Left lung (tissue), 10 donors: ENCODE data around the gene COX19. TPM values are rescaled to one million over a fixed set of nuclear protein-coding genes. Genes with fewer than 3 reads are reported as not detected.
"Not testable (repeated sequence)": the region's sequence is repeated elsewhere in the genome, so short reads cannot be mapped to it uniquely, and the experiment has no call there.

Source experiments
- ATAC-seq: fragments of 200-7000 bp; cut with Tn5 transposase; one replicate; pipeline ENCODE4 v1.9.1; 2020; ENCODE audit warnings: moderate library complexity
- DNase-seq, 4 donors: peaks; one replicate each; pipeline ENCODE4 v3.0.0-alpha.2; 2013 to 2020
- H3K27ac ChIP-seq, 2 donors: fragments of 200-600 bp; sonication (generic) in 1 of 2; one replicate each; pipeline versions ENCODE4 v1.5.0 to v1.8.0; 2020 to 2021
- H3K27me3 ChIP-seq, 2 donors: fragments of 200-600 bp; sonication (generic) in 1 of 2; one replicate each; pipeline versions ENCODE4 v1.5.0 to v1.8.0; 2020 to 2021
- H3K36me3 ChIP-seq, 2 donors: fragments of 200-600 bp; sonication (generic) in 1 of 2; one replicate each; pipeline versions ENCODE4 v1.5.0 to v1.8.0; 2020 to 2021
- H3K4me1 ChIP-seq, 2 donors: fragments of 200-600 bp; one replicate each; pipeline ENCODE4 v1.8.0; 2021
- H3K4me3 ChIP-seq, 2 donors: fragments of 200-600 bp; sonication (generic) in 1 of 2; one replicate each; pipeline versions ENCODE4 v1.5.0 to v1.8.0; 2020 to 2021; ENCODE audit warnings: mild to moderate bottlenecking in 1 of 2
- H3K9me3 ChIP-seq, 2 donors: fragments of 200-600 bp; sonication (generic) in 1 of 2; one replicate each; pipeline versions ENCODE4 v1.5.0 to v1.8.0; 2020 to 2021
- intact Hi-C, 2 donors: fragments of 100-400 bp; cut with DNase I; formaldehyde crosslinking; loops; one replicate each; pipeline versions ENCODE4 v1.11.2 to v1.14.2; 2022
- polyA plus RNA-seq, 6 donors: library from polyadenylated mRNA; unstranded; fragments of 120-200 nt; gene quantifications; one replicate each; pipeline ENCODE4 v1.2.1, GENCODE V29; 2013; ENCODE audit not compliant: insufficient read length in 6 of 6
- total RNA-seq, 2 donors: library from RNA; stranded (reverse); fragmentation: NEBNext Ultra II Directional; extraction: Animal tissue kit (Norgen Biotek cat#: 25700); gene quantifications; one replicate each; pipeline ENCODE4 v1.2.1, GENCODE V29; 2021
- TF ChIP-seq, protein P1 (sequence below), 2 donors: fragments of 200-600 bp; sonication (generic) in 1 of 2; IDR thresholded peaks; one replicate each; pipeline versions ENCODE4 v1.5.0 to v1.8.0; 2021; ENCODE audit warnings: antibody characterized with exemption in 2 of 2
- donor health status: DM: no; HTN: yes; CAD: no.
- donor health status: DM: no; HTN: no; CAD: no.

Gene COX19
- total and polyA plus RNA-seq, 8 donors: 9.1 to 18.1 (median 16.4) TPM

DNA sequence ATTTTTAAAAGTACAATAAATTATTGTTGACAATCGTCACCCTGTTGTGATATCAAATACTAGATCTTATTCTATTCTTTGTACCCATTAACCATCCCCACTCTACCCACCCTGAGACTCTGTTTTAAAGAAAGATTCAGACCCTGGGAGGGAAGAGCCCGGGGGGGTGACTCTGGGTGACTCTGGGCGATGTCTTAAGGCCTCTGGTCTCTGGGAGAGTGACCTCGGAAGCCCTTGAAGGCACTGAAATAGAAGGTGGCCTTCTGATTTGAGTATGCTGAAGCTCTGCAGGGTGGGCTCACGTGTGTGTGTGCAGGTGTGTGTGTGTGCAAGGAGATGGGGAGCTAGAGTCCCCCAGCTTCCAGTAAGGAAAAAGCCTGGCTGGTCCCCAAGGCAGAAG, 30.6 kb downstream of the COX19 start:
- ATAC-seq (no peak), DNase-seq (no peak)
- H3K36me3 ChIP-seq: no peaks in the 10 kb centered on the region
- no peak overlapping the region for H3K27ac ChIP-seq
- H3K4me3 ChIP-seq: peak overlapping the region; percentile 1 to 40
- no peaks in the 10 kb centered on the region for H3K9me3 ChIP-seq
- intact Hi-C loops: no loop called here
- TF ChIP-seq, protein P1, sequence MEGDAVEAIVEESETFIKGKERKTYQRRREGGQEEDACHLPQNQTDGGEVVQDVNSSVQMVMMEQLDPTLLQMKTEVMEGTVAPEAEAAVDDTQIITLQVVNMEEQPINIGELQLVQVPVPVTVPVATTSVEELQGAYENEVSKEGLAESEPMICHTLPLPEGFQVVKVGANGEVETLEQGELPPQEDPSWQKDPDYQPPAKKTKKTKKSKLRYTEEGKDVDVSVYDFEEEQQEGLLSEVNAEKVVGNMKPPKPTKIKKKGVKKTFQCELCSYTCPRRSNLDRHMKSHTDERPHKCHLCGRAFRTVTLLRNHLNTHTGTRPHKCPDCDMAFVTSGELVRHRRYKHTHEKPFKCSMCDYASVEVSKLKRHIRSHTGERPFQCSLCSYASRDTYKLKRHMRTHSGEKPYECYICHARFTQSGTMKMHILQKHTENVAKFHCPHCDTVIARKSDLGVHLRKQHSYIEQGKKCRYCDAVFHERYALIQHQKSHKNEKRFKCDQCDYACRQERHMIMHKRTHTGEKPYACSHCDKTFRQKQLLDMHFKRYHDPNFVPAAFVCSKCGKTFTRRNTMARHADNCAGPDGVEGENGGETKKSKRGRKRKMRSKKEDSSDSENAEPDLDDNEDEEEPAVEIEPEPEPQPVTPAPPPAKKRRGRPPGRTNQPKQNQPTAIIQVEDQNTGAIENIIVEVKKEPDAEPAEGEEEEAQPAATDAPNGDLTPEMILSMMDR (IDR thresholded peaks at IDR 0.05): no peak
- peaks cover 0 to 17% of the 10 kb centered on the region in 2 donors for H3K4me1 ChIP-seq
- H3K27me3 ChIP-seq: peaks cover 0 to 7% of the 10 kb centered on the region in 2 donors

DNA sequence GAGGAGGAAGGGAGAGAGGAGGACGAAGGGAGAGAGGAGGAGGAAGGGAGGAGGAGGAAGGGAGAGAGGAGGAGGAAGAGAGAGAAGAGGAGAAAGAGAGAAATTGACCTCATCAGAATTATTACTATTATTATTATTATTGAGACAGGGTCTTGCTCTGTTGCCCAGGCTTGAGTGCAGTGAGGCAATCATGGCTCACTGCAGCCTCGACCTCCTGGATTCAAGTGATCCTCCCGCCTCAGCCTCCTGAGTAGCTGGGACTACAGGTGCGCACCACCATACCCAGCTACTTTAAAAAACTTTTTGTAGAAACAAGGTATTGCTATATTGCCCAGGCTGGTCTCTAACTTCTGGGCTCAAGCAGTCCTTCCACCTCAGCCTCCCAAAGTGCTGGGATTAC, 31.6 kb downstream of the COX19 start:
- intact Hi-C loops: not testable (repeated sequence)

DNA sequence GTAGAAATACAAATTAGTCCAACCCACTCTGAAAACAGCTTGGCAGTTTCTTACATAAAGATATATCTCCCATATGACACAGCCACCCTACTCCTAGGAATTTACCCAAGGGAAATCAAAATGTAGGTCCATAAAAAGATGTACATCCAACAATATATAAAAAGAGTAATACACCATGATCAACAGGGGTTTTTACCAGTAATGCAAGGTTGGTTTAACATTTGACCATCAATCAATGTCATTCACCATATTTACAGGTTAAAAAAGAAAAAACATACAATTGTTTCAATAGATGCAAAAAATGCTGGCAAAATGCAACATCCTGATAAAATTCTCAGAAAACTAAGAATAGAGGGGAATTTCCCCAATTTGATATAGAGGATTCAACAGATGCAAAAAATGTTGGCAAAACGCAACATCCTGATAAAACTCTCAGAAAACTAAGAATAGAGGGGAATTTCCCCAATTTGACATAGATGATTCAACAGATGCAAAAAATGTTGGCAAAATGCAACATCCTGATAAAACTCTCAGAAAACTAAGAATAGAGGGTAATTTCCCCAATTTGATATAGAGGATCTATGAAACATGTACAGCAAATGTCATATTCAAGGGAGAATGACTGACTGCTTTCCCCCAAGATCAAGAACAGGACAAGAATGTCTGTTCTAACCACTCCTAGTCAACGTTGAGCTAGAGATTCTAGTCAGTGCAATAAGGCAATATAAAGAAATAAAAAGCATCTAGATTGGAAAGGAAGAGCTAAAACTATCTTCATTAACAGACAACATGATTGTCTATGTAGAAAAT, 34.5 kb downstream of the COX19 start:
- Histone ChIP-seq H3K9me3 (no peaks in the 10 kb centered on the region), H3K27ac (no peak overlapping the region), H3K4me1 (peaks cover 0 to 11% of the 10 kb centered on the region in 2 donors), H3K27me3 (no peaks in the 10 kb centered on the region), H3K4me3 (no peak overlapping the region), H3K36me3 (no peaks in the 10 kb centered on the region)
- TF ChIP-seq, protein P1 (IDR thresholded peaks at IDR 0.05): no peak
- no peak for ATAC-seq
- intact Hi-C loops: no loop called here
- DNase-seq: no peak

More for the DNA sequence above, 31.6 kb downstream of the COX19 start:
- not testable (repeated sequence) for H3K27ac ChIP-seq, H3K27me3 ChIP-seq, H3K9me3 ChIP-seq, H3K4me3 ChIP-seq, DNase-seq, ATAC-seq, H3K36me3 ChIP-seq
- H3K4me1 ChIP-seq: peaks cover 0 to 11% of the 10 kb centered on the region in 2 donors

DNA sequence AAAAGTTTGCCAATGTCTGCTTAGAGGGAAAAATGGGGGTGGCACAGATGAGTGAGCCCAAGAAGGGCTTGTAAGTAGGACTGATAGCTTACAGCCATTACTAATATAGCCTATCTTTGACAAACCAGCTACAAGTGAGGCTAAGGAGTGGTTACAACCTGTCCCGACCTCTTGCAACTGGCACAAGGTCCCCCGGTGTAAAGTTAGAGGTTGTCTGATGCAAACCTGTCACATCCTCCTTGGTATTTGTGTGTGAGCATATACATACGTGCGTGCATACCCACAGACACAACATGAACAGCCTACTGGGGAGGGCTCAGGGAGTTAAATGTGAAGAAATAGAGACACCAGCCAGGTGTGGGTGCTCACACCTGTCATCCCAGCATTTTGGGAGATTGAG, 35.5 kb downstream of the COX19 start:
- DNase-seq (no peak), ATAC-seq (no peak)
- intact Hi-C loops: no loop called here
- H3K27me3 ChIP-seq: no peaks in the 10 kb centered on the region
- H3K27ac ChIP-seq: no peak overlapping the region
- no peaks in the 10 kb centered on the region for H3K9me3 ChIP-seq
- H3K36me3 ChIP-seq: peaks cover 0 to 6% of the 10 kb centered on the region in 2 donors
- TF ChIP-seq, protein P1 (IDR thresholded peaks at IDR 0.05): no peak
- peaks cover 0 to 11% of the 10 kb centered on the region in 2 donors for H3K4me1 ChIP-seq
- no peak overlapping the region for H3K4me3 ChIP-seq

DNA sequence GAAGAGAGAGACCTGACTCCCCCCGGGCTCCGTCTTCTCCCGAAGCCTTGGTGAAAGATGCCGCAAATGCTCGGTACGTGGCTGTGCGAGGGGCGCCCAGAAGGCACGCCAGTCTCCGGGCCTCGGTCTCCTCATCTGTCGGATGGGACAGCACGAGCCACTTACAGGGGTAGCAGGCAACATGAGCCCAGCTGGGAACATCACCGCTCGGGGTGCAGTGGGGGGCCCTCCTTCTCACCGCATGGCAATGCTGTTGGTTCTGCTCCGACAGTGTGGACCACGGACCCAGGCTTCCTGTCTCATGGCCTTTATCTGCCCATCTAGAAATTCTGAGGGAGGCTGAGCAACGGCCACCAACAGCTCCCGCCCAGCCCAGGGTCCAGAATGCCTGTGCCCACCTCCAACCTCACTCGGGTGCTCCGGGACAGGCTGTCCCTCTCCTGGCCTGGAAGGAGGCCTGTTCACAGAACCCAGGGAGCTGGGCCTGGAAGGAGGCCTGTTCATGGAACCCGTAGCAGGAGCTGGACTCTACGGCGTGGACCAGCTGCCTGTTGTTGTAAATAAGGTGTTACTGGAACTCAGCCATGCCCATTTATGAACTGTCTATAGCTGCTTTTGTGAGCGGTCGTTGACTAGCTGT, 36.7 kb downstream of the COX19 start:
- intact Hi-C loops: no loop called here
- no peaks in the 10 kb centered on the region for H3K9me3 ChIP-seq
- no peak overlapping the region for H3K27ac ChIP-seq
- peaks cover 0 to 11% of the 10 kb centered on the region in 2 donors for H3K4me1 ChIP-seq
- H3K36me3 ChIP-seq: peaks cover 0 to 12% of the 10 kb centered on the region in 2 donors
- TF ChIP-seq, protein P1 (IDR thresholded peaks at IDR 0.05): no peak
- H3K4me3 ChIP-seq: no peak overlapping the region
- DNase-seq (peak in 1 of 4 donors; percentile 62), ATAC-seq (no peak)
- H3K27me3 ChIP-seq: no peaks in the 10 kb centered on the region
